Heart left ventricle (tissue), 13 donors: Measurements from ENCODE around the gene ETV5.
"Not testable (repeated sequence)": the region's sequence is repeated elsewhere in the genome, so short reads cannot be mapped to it uniquely, and the experiment has no call there.

ENCODE experiments used
- CTCF ChIP-seq, 12 donors: fragments of 200-600 bp; sonication (generic) in 4 of 12; IDR thresholded peaks; one replicate each; pipeline versions ENCODE4 v1.5.0 to v1.8.0; 2018 to 2022; ENCODE audit warnings: antibody characterized with exemption in 12 of 12, mild to moderate bottlenecking in 5 of 12
- POLR2A ChIP-seq, 2 donors: fragments of 450-650 bp; IDR thresholded peaks; one replicate each; pipeline ENCODE4 v1.6.1; 2017; ENCODE audit warnings: antibody characterized with exemption in 2 of 2, mild to moderate bottlenecking in 2 of 2, moderate library complexity in 2 of 2
- donor health status: ischemic (EF 13 %, LVEDD 7.1; RV severe dilation, severe dysfunction).
- donor health status: DM: no; HTN: yes; CAD: no.
- donor health status: DM: no; HTN: no; CAD: no.
- donor health status: ischemic (EF 25% LVEDD 6.9; RV normal size, moderate dysfunction).
- donor health status: ischemic (EF 25% LVEDD 5.7; RV mildly dilated, moderate dysfunction).
- donor health status: ischemic (EF 35%, LVEDD 5.7; RV mildly dilated, moderate dysfunction).
- donor health status: nonischemic (EF 11% LVEDD 7.7; RV severe dilation, severe dysfunction).
- donor health status: DM: yes; HTN: yes; CAD: no.
- donor health status: PGD.
- donor health status: ischemic (EF 29% LVEDD 5.4; RV normal size, mild dysfunction).
- donor health status: nonischemic (EF 23%, LVEDD 6.1; RV moderate dilation, normal function).

- not testable (repeated sequence) for TF ChIP-seq CTCF, POLR2A (IDR thresholded peaks at IDR 0.05)
Measured at GRCh38 chr3:186025993-186026392, 82.9 kb downstream of the ETV5 start.
